CD4-positive, alpha-beta T cell (primary cell): ENCODE measurements around the gene MRPS18A. TPM values are rescaled to one million over a fixed set of nuclear protein-coding genes. Genes with fewer than 3 reads are reported as not detected.

Experiments used
- ATAC-seq: fragments of 200-7000 bp; cut with Tn5 transposase; one replicate; pipeline ENCODE4 v1.10.0; 2022; ENCODE audit warnings: mild to moderate bottlenecking; ENCODE audit not compliant: poor library complexity
- CTCF ChIA-PET: fragments of 350-600 bp; sonication (Branson Sonifier 250); formaldehyde crosslinking; loops from one replicate; lab custom pipeline; 2021; ENCODE audit warnings: antibody characterized with exemption, inconsistent platforms; lab: Charles Lee
- POLR2A ChIA-PET: fragments of 350-600 bp; sonication (Branson Sonifier 250); formaldehyde crosslinking; loops from one replicate; lab custom pipeline; 2021; ENCODE audit warnings: antibody characterized with exemption, inconsistent platforms; lab: Charles Lee
- DNase-seq, 14 experiments: peaks; one replicate each; pipeline ENCODE4 v3.0.0-alpha.2; 2013 to 2020; ENCODE audit warnings: mixed read lengths in 2 of 14
- H3K27ac ChIP-seq, 2 donors: one replicate each; pipeline versions ENCODE4 v1.5.1 to v1.7.0; 2013; ENCODE audit warnings: low read length in 2 of 2, low read depth in 1 of 2, mild to moderate bottlenecking in 1 of 2
- H3K27me3 ChIP-seq, 2 experiments: 1 replicate in 1 of 2; 2 replicates in 1 of 2; pipeline versions ENCODE4 v1.6.1 to v1.7.0; 2013; ENCODE audit warnings: low read length in 2 of 2, control low read depth in 1 of 2, mild to moderate bottlenecking in 1 of 2, moderate library complexity in 1 of 2; ENCODE audit not compliant: insufficient read depth in 2 of 2, control insufficient read depth in 1 of 2
- H3K36me3 ChIP-seq: one replicate; pipeline ENCODE4 v1.6.1; 2013; ENCODE audit warnings: low read length, control low read depth; ENCODE audit not compliant: insufficient read depth
- H3K4me1 ChIP-seq: one replicate; pipeline ENCODE4 v1.6.1; 2013; ENCODE audit warnings: low read length, control low read depth; ENCODE audit not compliant: insufficient read depth
- H3K4me3 ChIP-seq: one replicate; pipeline ENCODE4 v1.5.1; 2013; ENCODE audit warnings: mild to moderate bottlenecking, low read length, moderate library complexity
- H3K9me3 ChIP-seq, 2 experiments: 1 replicate in 1 of 2; 2 replicates in 1 of 2; pipeline versions ENCODE4 v1.6.1 to v1.7.0; 2013; ENCODE audit warnings: low read length in 2 of 2, mild to moderate bottlenecking in 2 of 2, control low read depth in 1 of 2, moderate library complexity in 1 of 2; ENCODE audit not compliant: control insufficient read depth in 1 of 2, insufficient read depth in 1 of 2
- H3K27ac Mint-ChIP-seq: one replicate; pipeline ENCODE4 v1.8.0; 2020; ENCODE audit warnings: mixed read lengths
- H3K27me3 Mint-ChIP-seq: one replicate; pipeline ENCODE4 v1.8.0; 2021; ENCODE audit warnings: mixed read lengths
- H3K36me3 Mint-ChIP-seq: one replicate; pipeline ENCODE4 v1.8.0; 2021; ENCODE audit warnings: low read depth, mixed read lengths
- H3K4me1 Mint-ChIP-seq: one replicate; pipeline ENCODE4 v1.8.0; 2021; ENCODE audit warnings: low read depth, mixed read lengths
- H3K4me3 Mint-ChIP-seq: one replicate; pipeline ENCODE4 v1.8.0; 2020; ENCODE audit warnings: mild to moderate bottlenecking, mixed read lengths
- H3K9me3 Mint-ChIP-seq: one replicate; pipeline ENCODE4 v1.8.0; 2020; ENCODE audit warnings: mixed read lengths
- CTCF ChIP-seq: fragments of 200-600 bp; IDR thresholded peaks from one replicate; pipeline ENCODE4 v1.8.0; 2022; ENCODE audit warnings: antibody characterized with exemption, mild to moderate bottlenecking
- intact Hi-C, 2 experiments: fragments of 100-400 bp; cut with DNase I in 1 of 2; cut with micrococcal nuclease in 1 of 2; formaldehyde crosslinking; loops; one replicate each; pipeline versions ENCODE4 v1.15.1 to v1.9.0; 2023 to 2025; cut with DNase I, micrococcal nuclease
- total RNA-seq, 174 experiments: library from RNA in 2 of 174; stranded (reverse) in 2 of 174; gene quantifications; one replicate each; pipeline ENCODE4 v1.2.3 and lab custom pipeline; 2021 to 2026

MRPS18A gene
- total RNA-seq, 2 experiments from 2014 or later: 26.1 to 27.7 TPM

DNA sequence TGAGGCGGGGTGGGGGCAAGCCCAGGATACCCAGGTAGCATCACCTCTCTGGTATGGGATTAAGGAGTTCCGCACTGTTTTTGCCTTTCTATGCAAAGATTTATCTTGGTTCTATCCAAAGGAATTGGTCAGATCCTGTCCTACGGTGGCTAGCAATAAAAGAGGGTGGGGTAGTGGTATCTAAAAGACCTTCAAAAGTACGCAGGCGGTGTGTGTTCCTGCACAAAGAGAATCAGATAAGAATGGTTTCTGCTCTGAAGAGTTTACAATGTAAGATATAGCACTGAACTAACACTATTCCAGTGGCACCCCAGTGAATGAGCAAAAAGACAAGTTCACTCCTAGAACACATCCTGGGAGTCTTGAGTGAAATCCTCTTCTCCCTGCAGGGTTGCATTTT lies 6.3 kb downstream of the MRPS18A start:
- Mint-ChIP-seq H3K9me3 (no peaks in the 10 kb centered on the region), H3K4me3 (no peak overlapping the region), H3K27ac (no peak overlapping the region), H3K36me3 (peaks cover 66% of the 10 kb centered on the region), H3K4me1 (peaks cover 37% of the 10 kb centered on the region), H3K27me3 (no peaks in the 10 kb centered on the region)
- Histone ChIP-seq H3K36me3 (peaks cover 76% of the 10 kb centered on the region), H3K4me3 (no peak overlapping the region), H3K9me3 (no peaks in the 10 kb centered on the region), H3K27ac (no peak overlapping the region), H3K4me1 (peaks cover 17% of the 10 kb centered on the region), H3K27me3 (no peaks in the 10 kb centered on the region)
- CTCF ChIA-PET: interaction anchor here (2.1 kb wide), 1 partner anchor 14 kb away, joined by 5 read pairs; no protein-coding TSS in a partner anchor
- POLR2A ChIA-PET: no interaction called here
- TF ChIP-seq CTCF: no peak
- intact Hi-C loops: no loop called here
- DNase-seq (no peak), ATAC-seq (no peak)

GRCh38 chr6:43680308-43681200 lies 7.0 kb downstream of the MRPS18A start:
- Mint-ChIP-seq H3K4me3 (no peak overlapping the region), H3K27me3 (no peaks in the 10 kb centered on the region), H3K4me1 (peaks cover 32% of the 10 kb centered on the region), H3K27ac (no peak overlapping the region), H3K9me3 (no peaks in the 10 kb centered on the region), H3K36me3 (peaks cover 74% of the 10 kb centered on the region)
- intact Hi-C loops: no loop called here
- no peak for ATAC-seq
- ChIA-PET POLR2A (no interaction called here), CTCF (interaction anchor here (2.1 kb wide), 1 partner anchor 13 kb away, joined by 5 read pairs; no protein-coding TSS in a partner anchor)
- H3K9me3 ChIP-seq: no peaks in the 10 kb centered on the region
- no peak for TF ChIP-seq CTCF
- H3K4me3 ChIP-seq: no peak overlapping the region
- H3K36me3 ChIP-seq: peaks cover 81% of the 10 kb centered on the region
- peaks cover 17% of the 10 kb centered on the region for H3K4me1 ChIP-seq
- H3K27me3 ChIP-seq: no peaks in the 10 kb centered on the region
- no peak overlapping the region for H3K27ac ChIP-seq
- no peak for DNase-seq

DNA sequence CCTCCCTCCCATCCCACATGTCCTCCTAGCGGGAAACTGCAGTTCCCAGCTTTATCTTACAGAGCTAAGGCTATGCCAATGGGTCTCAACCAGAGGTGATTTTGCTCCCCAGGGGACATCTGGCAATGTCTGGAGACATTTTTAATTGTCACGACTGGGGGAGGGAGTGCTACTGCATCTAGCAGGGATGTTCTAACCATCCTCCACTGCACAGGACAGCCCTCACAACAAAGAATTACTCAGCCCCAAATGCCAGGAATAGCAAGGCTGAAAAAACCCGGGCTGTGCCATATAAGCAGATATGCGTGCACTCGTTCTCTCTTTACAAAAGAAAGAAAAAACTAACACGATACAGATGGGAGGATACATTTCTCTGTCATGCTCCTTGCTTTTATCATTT lies 8.5 kb downstream of the MRPS18A start:
- Mint-ChIP-seq H3K27ac (no peak overlapping the region), H3K4me3 (no peak overlapping the region), H3K4me1 (peaks cover 18% of the 10 kb centered on the region), H3K27me3 (no peaks in the 10 kb centered on the region), H3K36me3 (peaks cover 88% of the 10 kb centered on the region), H3K9me3 (no peaks in the 10 kb centered on the region)
- Histone ChIP-seq H3K4me3 (no peak overlapping the region), H3K9me3 (no peaks in the 10 kb centered on the region), H3K36me3 (peaks cover 87% of the 10 kb centered on the region), H3K27ac (no peak overlapping the region), H3K4me1 (peaks cover 7% of the 10 kb centered on the region), H3K27me3 (no peaks in the 10 kb centered on the region)
- DNase-seq (no peak), ATAC-seq (no peak)
- no peak for TF ChIP-seq CTCF
- intact Hi-C loops: no loop called here
- POLR2A ChIA-PET: no interaction called here
- CTCF ChIA-PET: no interaction called here
